Activated CD8-positive, alpha-beta memory T cell treated with anti-CD3 and anti-CD28 coated beads, Interleukin-2, amount 50 U/mL, for 24 hours (primary cell): ENCODE results near the gene ANGPTL1.

ENCODE experiments used
- DNase-seq: peaks from one replicate; pipeline ENCODE4 v3.0.0-alpha.2; 2020; ENCODE audit errors: extremely low read depth

ANGPTL1 gene, protein sequence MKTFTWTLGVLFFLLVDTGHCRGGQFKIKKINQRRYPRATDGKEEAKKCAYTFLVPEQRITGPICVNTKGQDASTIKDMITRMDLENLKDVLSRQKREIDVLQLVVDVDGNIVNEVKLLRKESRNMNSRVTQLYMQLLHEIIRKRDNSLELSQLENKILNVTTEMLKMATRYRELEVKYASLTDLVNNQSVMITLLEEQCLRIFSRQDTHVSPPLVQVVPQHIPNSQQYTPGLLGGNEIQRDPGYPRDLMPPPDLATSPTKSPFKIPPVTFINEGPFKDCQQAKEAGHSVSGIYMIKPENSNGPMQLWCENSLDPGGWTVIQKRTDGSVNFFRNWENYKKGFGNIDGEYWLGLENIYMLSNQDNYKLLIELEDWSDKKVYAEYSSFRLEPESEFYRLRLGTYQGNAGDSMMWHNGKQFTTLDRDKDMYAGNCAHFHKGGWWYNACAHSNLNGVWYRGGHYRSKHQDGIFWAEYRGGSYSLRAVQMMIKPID

GRCh38 chr1:178870944-178871343, at the start of gene ANGPTL1:
Gene ANGPTL1 (minus strand): TSS chr1:178871077. CDS start chr1:178865776, 5,301 bp downstream.
- no peak for DNase-seq

DNA sequence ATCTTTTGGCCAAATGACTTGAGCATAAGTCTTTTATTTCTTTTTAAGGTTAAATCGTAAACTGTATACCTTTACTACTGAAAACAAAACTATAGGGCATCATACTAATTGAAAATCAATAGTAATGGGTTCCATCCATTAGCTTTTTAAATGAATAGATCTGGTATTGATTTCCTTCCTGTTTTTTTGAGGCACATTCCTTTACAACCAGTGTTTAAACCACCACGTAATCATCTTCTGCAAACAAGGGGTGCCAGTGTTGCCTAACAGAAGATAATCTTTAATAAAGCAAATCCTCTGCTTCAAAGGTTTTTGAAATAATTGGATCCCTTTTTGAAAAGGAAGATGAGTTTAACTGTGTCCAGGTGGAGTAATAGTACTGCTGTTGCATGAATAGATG, 48.7 kb upstream of the ANGPTL1 start:
- no peak for DNase-seq

DNA sequence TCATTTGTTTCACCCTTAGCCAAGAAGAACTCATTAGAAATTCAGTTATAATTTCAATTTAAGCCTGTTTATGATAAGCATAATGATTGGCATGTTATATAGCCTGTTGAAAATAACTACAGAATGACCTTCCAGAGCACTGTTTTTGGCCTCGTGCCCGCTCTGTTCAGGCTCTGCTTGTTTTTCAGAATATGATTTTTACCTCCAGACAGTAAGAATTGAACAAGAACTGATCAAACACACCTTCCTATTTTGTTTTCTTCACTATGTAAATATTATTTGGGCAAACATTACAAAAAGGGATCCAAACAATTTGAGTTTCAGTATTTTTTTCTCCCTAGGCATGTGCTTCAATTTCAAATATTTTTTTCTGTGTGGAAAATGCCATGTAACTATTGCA, 48.1 kb upstream of the ANGPTL1 start:
- no peak for DNase-seq

DNA sequence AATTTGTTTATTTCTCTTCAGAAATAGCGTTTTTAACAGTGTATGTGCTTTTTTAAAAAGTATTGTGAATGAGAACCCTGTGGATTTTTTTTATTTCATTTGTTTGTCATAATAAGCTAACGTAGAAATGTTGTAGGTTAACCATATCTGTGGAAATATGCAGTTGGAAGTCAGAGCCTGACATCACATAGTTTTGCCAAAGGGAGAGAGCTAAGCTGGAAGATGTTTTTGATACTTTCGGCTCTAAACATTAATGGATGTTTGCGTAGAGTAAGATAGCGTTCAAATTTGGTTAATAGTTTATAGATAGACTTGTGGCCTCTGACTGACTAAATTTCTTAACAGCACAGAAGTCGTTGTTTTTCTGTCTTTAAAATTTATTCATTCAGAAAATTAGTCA, 47.4 kb upstream of the ANGPTL1 start:
- no peak for DNase-seq

DNA sequence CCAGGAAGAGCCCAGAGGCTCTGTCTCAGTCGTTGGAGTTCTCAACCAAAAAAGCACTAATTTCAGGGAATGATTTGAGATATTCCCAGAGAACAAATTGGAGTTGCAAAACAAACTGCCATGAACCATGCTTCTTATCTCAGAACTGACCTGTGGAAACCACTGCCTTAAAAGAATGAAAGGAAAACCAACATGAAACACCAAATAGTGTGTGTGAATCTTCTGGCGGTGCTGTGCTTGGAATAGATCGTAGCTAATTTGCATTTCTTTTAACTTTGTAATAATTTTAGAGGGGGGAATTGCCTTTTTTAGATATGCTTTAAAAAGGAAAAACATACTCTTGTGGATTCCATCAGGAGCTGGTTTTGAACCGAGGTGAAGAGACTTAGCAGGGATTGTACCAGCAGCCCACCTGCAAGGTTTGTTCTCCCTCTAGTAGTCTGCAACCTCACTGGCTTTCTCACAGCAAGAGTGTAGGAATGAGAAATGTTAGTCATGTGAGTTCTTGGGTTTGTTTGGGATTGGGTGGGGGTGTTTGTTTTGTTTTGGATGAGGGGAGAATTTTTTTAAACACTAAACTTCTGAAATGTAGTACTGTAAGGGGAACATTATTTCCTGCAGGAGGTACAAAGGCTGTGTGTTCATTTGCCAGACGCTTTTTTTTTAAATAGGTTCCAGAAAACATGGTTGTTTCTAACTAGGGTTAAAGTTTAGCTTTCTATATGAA, 45.7 kb upstream of the ANGPTL1 start:
- DNase-seq = no peak

GRCh38 chr1:178912597-178912996, 41.7 kb upstream of the ANGPTL1 start:
- DNase-seq = no peak

GRCh38 chr1:178910023-178910422, 39.1 kb upstream of the ANGPTL1 start:
- DNase-seq = no peak

DNA sequence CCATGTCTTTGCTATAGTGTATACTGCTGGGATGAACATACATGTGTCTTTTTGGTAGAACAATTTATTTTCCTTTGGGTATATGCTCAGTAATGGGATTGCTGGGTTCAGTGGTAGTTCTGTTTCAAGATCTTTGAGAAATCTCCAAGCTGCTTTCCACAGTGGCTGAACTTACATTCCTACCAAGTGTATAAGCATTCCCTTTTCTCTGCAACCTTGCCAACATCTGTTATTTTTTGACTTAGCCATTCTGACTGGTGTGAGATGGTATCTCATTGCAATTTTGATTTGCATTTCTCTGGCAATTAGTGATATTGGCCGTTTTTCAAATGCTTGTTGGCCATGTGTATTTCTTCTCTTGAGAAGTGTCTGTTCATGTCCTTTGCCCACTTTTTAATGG, 37.5 kb upstream of the ANGPTL1 start:
- no peak for DNase-seq

- no peak for DNase-seq
Observed at GRCh38 chr1:178901482-178902125, 30.7 kb upstream of the ANGPTL1 start.

GRCh38 chr1:178899402-178899801, 28.5 kb upstream of the ANGPTL1 start:
- no peak for DNase-seq

GRCh38 chr1:178898401-178898800, 27.5 kb upstream of the ANGPTL1 start:
- DNase-seq = no peak

DNA sequence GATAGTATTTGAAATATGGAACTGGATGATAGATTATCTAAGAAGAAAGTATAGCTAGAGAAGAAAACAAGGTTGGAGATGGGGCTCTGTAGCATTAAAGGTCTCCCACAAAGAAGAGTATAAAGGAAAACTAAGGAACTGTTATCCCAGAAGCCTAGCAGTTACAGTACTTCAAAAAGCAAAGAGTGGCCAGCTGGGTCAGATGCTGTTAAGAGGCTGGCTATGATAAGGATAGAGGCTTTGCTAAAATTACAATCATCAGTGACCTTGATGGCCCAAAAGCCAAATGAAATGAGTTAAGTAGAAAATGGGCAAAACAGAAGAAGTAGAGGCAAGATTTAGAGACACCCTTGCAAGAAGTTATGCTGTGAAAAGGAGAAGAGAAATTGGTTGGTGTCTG, 25.1 kb upstream of the ANGPTL1 start:
- DNase-seq = no peak

DNA sequence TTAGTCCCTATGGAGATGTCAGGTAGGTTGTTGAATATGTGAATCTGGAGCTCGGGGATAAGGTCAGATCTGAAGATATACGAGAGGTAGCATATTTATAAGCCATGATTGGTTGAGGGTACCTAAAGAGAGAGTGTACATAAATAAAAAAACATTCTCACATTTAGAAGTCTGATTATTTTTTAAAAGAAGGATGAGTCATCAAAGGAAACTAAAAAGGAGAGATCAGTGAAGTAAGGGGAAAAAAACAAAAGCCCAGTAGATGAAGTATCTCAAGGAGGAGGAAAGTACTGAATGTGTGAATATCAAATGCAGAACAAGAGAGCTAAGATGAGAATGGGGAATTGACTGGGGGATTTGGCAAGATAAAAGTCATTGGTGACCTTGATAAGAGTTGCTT, 15.7 kb upstream of the ANGPTL1 start:
- DNase-seq = no peak

- DNase-seq = no peak
Observed at GRCh38 chr1:178885869-178886268, 15.0 kb upstream of the ANGPTL1 start.

DNA sequence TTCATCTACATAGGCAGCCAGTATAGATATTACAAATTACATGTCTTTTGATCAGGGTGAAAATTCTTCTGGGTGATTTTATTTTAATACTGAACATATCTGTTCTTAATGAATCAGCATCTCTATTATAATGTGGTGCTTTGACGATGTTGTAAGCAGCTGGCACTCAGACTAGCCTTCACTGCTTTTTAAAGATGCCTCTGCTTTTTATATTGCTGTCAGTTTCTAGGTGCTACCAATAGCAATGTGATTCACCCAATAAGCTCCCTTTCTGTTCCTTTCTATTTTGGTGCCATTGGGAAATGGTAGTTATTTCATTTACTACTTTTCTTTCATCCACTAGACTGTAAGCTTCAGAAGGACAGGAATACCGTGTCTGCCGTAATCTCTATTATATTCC, 11.1 kb upstream of the ANGPTL1 start:
- no peak for DNase-seq

GRCh38 chr1:178877896-178878295, 7.0 kb upstream of the ANGPTL1 start:
- DNase-seq = no peak

- no peak for DNase-seq
Observed at GRCh38 chr1:178875936-178876335, 5.1 kb upstream of the ANGPTL1 start.

GRCh38 chr1:178874966-178875365, 4.1 kb upstream of the ANGPTL1 start:
- no peak for DNase-seq

DNA sequence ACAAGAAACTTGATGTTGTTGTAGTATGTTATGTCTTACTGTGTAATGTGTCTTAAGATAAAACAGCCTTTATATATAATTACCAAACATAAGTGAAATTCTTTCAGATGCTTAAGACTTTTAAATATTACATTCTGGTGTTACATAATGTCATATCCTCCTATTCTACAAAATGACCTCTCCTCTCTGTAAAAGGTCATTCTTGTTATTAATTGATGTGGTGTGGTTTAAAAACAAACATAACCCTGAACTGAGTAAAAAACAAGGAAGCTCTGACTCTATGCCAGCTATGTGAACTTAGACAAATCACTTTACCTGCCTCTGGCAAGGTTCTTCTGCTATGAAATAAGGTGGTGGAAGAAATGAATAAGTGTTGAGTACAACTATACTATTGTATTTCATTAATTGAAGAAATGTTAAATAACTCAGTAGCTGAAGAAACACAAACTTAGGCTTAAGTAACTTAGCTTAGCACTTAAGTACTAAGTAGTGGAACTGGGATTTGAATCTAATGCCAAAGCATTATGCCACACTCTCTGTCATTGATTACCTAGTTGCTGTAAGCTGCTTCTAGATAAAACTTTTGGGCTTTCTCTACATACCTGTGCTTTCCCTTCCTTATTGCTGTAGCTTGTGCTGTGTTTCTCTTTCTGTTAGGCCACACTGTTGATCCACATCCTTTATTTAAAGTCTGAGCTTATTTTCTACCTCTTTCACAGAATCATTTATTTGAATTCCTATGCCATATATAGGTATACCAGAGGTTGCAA, 859 bp upstream of the ANGPTL1 start:
- no peak for DNase-seq

GRCh38 chr1:178870221-178870620, 656 bp downstream of the ANGPTL1 start:
- no peak for DNase-seq

DNA sequence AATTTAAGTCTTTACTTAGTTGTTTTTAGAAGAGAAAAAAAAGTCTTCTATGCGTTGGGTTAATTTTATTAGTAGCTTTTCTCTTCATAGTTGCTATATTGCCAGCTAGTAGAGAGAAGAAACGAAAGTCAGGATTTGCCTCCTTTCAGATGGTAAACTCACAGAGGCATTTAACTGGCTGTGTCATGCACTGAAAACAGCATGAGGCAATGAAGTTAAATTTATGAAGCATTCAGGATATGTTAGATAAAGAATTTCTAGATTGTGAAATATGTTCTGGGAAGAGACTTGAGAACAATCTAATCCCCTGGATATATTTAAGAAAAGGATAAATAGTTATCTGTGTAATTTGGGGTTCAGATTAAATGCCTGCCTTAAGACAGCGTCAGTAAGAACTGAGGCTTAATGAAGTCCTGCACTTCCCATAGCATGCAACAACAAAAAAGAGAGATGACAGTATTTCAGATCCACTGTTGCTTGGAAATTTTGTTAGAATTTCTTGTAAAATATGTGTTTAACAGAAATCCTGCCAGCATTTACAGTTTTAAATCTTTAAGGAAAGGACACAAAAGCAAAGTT, 1.7 kb downstream of the ANGPTL1 start:
- DNase-seq = no peak
